AG09319 (cell line): ENCODE measurements around the gene XXYLT1.
A peak's percentile ranks its signal among the peaks of the same experiment; 100 is the strongest.

Source experiments
- DNase-seq: peaks from one replicate; pipeline ENCODE4 v3.0.0-alpha.2; 2010; ENCODE audit warnings: low read depth; ENCODE audit errors: extremely low read depth
- CTCF ChIP-seq: IDR thresholded peaks from 2 replicates; pipeline ENCODE4 v1.5.1; 2011; ENCODE audit warnings: low read depth, mild to moderate bottlenecking, inconsistent platforms, low read length, moderate library complexity

Gene XXYLT1

GRCh38 chr3:195240939-195241338 lies 30.0 kb downstream of the XXYLT1 start:
- no peak for TF ChIP-seq CTCF
- no peak for DNase-seq

- TF ChIP-seq CTCF = no peak
- DNase-seq = no peak
Measured at GRCh38 chr3:195240171-195240701, 30.7 kb downstream of the XXYLT1 start.

GRCh38 chr3:195239121-195239520 lies 31.8 kb downstream of the XXYLT1 start:
- no peak for DNase-seq
- peak; percentile 1; the same call in 1 of the 2 replicates for TF ChIP-seq CTCF

GRCh38 chr3:195238586-195239118 lies 32.3 kb downstream of the XXYLT1 start:
- no peak for TF ChIP-seq CTCF

GRCh38 chr3:195238081-195238571 lies 32.8 kb downstream of the XXYLT1 start:
- no peak for TF ChIP-seq CTCF
- DNase-seq = no peak

More at GRCh38 chr3:195238586-195239118, 32.3 kb downstream of the XXYLT1 start:
- no peak for DNase-seq

GRCh38 chr3:195236801-195237570 lies 34.0 kb downstream of the XXYLT1 start:
- no peak for DNase-seq
- TF ChIP-seq CTCF = no peak
